Gastroesophageal sphincter (tissue), 3 donors: ENCODE data around the gene ADAM19.

Experiments used
- CTCF ChIP-seq, 4 experiments: fragments of 200-600 bp in 2 of 4; fragments of 450-650 bp in 2 of 4; sonication (generic) in 1 of 4; IDR thresholded peaks; one replicate each; pipeline ENCODE4 v1.5.1; 2017 to 2019; ENCODE audit warnings: antibody characterized with exemption in 4 of 4, mild to moderate bottlenecking in 2 of 4, moderate library complexity in 2 of 4
- EP300 ChIP-seq: sonication (generic); formaldehyde crosslinking; IDR thresholded peaks from one replicate; pipeline ENCODE4 v1.6.1; 2017; ENCODE audit warnings: antibody characterized with exemption, mild to moderate bottlenecking
- POLR2A ChIP-seq, 2 donors: fragments of 450-650 bp; IDR thresholded peaks; one replicate each; pipeline ENCODE4 v1.6.1; 2017; ENCODE audit warnings: antibody characterized with exemption in 2 of 2, mild to moderate bottlenecking in 2 of 2, moderate library complexity in 1 of 2
- POLR2AphosphoS5 ChIP-seq: sonication (generic); formaldehyde crosslinking; IDR thresholded peaks from one replicate; pipeline ENCODE4 v1.6.1; 2017; ENCODE audit warnings: antibody characterized with exemption

GRCh38 chr5:157566902-157567489, 8.6 kb downstream of the ADAM19 start:
- TF ChIP-seq CTCF (IDR thresholded peaks at IDR 0.05) (no peak), POLR2A (IDR thresholded peaks at IDR 0.05) (no peak), EP300 (no peak), POLR2AphosphoS5 (peak; percentile 21)
